D341Med (cell line): ENCODE data around the gene EPN2.

Experiments used
- DNase-seq: peaks from one replicate; pipeline ENCODE4 v3.0.0; 2012; ENCODE audit warnings: low spot score

EPN2 gene

DNA sequence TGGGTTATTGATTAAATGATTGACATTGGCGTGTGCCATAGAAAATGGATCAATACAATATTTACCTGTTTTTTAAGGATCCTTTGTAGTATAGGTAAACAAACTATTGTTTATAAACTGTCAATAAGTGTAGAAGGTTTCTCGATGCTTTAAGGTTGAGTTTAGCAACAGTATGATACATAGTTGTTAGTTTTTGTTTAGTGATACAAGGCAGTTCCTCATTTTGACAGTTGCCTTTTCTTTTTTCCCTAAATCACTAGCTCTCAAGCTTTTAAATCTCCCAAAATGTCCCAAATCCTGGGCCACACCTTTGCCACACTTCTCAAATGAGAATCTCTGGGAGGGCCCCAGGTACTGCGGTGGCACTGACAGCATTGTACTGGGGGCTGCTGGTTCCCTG, 57.3 kb downstream of the EPN2 start:
- DNase-seq, result no peak

DNA sequence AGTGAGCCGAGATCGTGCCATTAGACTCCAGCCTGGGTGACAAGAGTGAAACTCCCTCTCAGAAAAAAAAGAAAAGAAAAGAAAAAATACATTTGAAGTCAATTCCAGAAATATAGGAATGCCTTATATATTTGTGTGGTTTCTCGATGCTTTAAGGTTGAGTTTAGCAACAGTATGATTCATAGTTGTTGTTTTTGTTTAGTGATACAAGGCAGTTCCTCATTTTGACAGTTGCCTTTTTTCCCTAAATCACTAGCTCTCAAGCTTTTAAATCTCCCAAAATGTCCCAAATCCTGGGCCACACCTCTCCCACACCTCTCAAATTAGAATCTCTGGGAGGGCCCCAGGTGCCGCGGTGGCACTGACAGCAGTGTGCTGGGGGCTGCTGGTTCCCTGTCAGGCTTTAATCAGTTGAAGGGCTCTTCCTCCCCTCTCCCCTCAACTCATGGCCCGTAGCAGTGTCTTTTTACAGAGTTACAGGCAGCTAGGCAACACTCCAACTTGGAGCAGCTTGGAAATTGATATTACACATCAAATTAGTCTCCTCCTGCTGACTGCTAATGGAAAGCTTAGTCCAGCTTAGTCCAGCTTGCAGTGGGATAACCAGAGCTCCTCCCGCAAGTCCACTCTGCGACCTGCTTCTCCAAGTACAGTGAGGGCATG, 58.4 kb downstream of the EPN2 start:
- DNase-seq, result no peak

DNA sequence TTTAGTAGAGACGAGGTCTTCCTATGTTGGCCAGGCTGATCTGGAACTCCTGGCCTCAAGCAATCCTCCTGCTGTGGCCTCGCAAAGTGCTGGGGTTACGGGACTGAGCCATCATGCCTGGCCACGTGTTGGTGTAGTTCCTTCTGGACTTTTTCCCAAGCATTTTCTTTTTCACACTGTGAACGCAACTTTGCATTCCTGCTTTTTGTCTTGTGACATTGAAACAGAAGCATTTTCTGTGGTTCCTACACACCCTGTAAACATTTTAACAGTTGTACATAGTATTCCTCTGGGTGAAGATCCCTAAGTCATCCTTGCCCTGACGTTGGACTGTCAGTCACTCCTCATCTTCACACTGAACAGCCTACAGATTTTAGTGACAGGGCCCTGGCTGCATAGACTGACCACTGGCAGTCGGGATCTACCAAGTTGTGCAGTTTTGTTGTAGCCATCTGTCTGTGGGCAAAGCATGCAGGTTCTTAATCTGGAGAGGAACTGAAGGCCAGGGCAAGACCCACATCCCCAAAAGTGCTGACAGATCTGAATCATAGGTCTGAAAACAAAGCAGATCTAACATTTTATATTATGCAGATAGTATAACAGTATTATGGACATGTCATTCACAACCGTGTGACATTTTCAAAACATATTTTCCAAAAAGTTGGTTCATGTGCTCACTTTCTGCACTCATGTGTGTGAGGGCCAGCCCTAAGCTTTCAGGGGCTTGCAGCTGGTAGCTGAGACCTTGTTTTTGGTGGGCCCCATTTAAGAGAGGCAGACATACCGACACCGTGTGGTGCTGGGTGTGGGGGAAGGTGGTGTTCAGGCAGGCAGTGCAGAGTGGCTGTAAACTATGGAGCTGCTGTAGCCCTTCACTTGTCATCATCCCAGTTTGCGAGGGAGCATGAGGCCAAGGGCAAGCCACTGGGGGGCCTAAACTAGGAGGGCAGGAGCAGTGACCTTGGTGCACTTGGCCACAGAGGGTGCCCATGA, 59.9 kb downstream of the EPN2 start:
- DNase-seq, result no peak

DNA sequence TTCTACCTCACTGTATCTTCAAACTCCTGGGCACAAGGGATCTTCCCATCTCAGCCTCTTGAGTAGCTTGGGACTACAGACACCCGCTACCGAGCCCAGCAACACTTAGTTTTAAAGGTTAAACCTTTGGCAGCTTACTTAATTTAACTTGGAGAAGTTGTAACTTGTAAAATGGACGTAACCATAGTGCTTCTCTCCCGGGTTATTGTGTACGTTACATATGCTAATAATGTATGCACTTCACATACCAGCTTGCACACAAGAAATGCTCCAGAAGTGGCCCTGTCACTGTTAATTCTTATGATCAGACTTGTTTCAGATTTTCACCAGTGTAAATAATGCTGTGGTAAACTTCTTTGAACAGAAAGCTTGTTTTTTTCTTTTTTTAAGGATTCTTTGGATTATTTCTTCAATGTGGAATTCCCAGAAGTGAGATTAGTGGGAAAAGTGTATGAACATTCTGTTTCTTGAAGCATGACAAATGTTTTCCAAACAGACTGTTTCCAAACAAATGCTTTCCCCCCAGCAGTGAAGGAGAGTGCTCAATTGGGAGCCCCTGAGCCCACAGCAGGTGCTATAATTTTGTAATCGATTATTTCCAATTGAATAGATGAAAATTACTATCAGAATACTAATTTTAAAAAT, 61.5 kb downstream of the EPN2 start:
- no peak for DNase-seq

DNA sequence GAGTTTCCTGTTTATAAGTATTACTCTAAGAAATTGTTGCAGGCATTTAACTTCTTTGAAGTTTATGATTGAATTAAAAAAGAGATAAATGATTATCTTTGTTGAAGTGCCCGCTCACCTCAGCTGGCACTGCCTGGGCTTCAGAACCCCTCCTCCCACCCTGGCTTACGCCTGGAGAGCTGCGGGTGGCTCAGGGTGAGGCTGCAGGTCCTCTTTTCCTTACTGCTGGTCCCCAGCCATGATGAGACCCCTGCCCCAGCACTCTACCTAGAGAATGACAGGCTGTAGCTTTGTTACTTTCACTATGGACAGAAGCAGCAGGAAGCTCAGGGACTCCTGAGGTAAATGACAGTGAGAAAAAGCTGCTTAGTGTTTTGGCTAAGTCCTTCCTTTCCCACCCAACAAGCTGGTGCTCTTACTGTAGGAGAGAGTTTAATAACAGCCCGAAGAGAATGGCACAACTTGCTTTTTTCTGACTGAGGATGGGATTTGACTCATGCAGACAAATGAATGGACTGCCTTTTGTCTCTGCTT, 62.1 kb downstream of the EPN2 start:
- no peak for DNase-seq

DNA sequence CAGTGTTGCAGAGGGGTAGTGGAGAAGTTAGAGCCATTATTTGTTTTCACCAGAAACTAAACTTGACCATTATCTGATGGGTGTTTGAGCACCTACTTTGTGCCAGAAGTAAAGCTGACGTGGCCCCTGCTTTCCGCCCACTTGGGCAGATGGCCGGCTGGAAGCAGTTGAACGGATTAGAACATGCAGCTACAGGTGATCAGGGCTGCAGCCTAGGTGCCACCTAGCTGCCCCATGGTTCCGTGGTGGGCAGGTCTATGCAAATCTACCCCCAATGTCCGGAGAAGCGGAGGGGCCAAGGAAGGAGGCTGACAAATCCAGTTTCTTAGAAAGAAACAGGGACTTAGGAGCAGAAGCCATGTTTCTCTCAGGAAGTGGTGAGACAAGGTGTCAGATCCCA, 62.7 kb downstream of the EPN2 start:
- no peak for DNase-seq

DNA sequence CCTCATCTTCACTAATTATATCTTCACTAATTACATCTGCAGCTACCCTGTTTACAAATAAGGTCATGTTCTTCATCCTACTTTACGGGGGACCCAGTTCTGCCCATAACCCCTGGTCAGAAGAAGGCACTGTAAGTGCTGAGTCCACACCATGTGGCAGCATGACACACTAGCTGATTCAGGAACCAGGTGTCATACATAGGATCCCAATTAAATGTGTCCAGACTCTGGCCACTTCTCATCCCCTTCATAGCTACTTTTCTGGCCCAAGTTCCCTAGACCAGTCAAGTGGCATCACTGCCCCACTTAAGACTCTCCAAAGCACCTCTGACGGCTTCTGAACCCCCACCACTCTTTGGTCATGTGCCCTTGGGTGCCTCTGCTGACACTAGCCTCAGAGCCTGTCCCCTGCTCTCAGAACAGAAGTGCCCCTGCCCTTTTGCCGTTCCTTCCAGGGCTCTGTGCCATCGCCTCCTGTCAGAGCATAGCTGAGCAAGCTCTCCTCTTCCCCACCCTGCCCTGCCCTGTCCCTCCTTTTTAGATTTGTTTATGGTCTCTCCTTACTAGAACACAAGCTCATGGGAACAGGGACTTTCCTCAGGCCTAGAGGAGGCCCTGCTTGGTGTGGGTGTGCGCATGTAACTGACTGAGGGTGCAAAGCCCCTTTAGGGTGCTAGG, 64.2 kb downstream of the EPN2 start:
- no peak for DNase-seq

DNA sequence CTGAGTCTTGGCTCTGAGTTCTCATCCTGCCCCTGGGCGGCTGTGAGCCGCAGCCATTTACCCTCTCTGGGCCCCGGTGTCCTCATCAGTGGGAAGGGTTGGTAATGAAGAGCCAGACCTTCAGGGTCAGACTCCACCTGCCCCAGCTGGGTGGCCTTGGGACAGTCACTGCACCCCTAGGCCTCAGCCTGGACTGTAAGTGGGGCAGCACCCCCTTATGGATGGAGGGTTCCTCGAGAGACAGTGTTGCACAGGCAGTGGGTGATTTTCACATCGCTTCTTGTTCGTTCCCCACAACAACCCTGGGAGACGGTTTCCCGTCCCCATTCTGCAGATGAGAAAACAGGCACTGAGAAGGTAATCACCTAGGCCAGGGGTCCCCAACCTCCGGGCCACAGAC, 64.8 kb downstream of the EPN2 start:
- no peak for DNase-seq

DNA sequence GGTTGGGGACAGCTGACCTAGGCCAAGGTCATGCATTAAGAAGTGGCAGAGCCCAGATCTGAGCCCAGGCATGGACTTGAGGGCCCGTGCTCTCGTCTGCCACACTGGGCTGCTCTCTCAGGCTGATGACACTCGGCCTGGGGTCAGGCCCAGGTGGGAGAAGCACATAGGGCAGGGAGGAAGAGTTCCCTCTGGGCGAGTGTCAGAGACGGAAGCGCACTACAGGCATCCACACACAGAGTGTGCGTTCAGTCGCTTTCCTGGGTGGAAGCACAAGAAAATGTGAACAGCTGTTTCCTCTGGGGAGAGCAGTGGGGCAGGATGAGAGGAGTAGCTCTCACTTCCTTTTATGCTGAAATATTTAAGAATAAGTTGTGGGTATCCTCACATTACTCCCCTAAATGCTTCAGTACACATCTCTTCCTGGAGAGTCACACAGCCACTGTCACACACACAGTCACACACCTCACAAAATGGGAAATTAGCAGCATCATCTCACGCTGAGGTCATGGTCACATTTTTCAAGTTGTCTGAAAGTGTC, 65.7 kb downstream of the EPN2 start:
- DNase-seq, result no peak

DNA sequence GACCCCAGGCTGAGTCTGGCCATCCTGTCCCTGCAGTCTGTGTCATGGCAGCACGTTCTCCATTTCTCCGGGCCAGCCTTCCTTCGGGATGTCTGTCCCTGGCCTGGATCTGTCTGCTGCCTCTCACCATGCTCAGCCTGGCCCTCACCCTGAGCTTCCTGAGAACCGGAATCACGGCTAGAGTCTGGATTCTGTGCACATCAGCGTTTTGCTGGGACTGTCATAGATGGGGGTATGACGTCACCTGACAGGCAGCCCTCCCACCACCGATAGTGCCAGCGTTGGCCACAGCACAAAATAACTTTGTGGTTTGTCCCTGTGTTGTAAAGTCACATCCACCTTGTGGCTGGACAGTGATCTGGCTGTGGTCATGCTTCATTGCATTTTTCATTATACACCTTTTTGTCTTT, 66.2 kb downstream of the EPN2 start:
- no peak for DNase-seq

DNA sequence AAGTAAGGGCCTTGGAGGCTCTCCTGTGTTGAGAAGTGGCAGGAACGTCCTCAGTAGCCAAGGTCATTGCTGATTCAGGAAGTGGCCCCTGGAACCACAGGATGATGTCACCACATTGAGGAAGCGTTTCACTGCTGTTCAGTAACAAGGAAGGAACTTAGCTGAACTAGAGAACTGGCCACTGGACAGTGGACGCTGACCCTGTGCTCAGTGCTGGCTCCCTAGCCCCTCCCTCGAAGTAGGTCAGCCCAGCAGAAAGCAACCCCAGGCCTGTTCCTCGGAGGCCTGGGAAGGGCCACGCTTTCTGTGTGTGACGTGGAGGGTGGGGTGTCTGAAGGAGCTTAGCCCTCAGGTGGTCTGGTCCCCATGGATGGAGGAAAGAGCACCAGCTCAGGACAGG, 67.0 kb downstream of the EPN2 start:
- DNase-seq, result no peak

DNA sequence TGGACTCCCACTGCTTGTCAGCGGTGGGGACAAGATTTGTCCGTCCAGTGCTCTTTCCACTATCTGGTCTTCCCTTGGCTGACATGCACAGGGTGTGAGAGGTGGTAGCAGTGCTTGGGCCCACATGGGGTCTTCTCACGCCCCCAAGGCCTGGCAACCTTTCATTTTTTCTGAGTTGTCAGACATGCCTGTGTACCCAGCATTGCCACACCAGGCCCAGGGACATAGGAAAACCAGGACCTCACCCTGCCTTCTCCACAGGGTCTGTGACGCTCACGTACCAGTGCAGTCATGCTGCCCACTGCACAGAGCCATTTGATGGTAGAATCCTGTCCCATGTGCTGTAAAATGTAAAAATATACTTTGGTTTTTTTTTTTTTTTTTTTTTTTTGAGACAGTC, 67.6 kb downstream of the EPN2 start:
- DNase-seq, result no peak

DNA sequence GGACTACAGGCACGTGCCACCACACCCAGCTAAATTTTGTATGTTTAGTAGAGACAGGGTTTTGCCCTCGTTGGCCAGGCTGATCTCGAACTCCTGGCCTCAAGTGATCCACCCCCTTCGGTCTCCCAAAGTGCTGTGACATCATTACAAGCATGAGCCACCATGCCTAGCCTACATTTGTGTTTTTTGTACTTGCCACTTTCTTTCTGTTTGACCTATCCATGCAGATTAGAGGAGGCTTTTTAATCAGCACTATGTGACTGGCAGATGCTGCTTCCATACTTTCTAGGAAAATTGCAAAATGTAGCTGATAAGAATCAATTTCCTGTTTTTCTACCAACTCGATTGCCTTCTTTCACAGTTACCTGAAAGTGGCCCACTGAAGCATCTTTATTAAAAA, 68.1 kb downstream of the EPN2 start:
- no peak for DNase-seq

DNA sequence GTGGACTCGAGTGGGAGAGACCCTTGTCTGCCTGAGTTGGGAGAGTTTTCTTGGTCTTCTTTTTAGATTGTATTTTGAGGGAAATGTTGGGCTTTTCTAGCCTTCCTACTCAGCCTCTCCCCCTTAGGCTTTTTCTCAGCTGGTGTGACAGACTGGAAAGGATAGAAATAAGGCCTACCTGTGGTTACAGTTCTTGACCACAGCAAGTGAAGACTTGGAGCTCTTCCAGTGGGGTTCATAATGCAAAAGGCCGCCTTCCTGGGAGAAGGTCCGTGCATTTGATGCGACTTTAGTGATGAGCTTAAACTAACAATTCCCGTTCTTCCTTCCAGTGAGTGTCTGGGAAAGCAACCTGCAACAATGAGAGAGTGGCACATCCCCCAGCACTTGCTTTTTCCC, 68.6 kb downstream of the EPN2 start:
- DNase-seq, result no peak

DNA sequence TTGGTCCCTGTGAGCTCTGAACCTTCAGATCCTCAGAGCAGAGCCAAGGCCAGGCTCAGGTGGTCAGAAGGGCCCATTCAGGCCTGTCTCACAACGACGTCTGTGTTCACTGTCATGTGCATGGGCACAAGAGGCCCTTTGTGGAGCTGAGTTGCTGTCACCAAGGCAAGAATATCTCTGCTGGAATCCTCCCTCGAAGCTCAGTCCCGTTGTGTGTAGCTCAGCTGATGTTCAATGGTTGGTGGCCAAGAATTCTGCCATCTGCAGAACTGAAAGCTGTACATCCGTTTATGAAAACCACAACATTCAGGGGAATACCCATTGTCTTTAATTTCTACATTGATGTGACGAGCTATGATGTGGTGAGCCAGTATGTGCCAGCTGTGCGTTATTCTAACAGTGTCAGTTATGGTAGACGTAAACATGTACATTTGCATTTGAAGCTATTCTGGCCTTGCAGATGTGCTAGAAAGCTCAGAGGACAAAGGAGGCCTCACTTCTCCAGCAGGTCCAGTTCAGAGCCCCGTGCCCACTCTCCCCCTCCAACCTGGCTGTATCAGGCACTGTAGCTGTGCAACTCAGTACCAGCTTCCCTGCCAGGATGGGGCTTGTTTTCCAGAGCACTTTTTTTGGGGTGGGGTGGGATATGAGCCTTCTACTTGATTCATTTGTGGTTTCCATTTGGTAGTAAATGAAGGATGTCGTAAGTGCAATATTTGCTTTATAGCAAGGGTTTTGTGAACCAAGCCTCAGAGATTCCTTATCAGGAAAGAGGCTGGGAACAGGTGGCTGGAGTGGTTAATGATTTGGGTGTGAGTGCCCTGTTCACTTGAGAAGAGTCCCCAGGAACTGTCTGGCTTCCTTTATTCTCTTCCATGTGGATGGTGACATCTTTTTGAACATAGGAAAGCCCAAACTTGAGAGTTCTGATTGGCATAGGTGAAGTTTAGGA, 69.3 kb downstream of the EPN2 start:
- DNase-seq, result no peak

DNA sequence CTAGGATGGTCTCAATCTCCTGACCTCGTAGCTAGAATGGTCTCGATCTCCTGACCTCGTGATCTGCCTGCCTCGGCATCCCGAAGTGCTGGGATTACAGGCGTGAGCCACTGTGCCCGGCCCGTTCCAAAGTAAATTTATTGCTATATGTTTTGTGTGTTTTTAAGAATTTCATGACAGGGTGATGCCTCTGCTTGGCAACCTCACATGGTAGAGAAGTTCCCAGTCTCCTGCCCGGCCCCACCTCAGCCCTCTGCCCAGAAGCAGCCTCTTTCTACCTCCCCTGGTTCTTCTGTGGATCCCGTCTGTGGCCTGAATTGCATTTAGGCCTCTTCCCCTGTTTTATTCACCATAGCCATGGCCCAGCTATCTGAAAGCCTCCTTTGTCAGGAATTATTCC, 70.4 kb downstream of the EPN2 start:
- DNase-seq, result no peak

DNA sequence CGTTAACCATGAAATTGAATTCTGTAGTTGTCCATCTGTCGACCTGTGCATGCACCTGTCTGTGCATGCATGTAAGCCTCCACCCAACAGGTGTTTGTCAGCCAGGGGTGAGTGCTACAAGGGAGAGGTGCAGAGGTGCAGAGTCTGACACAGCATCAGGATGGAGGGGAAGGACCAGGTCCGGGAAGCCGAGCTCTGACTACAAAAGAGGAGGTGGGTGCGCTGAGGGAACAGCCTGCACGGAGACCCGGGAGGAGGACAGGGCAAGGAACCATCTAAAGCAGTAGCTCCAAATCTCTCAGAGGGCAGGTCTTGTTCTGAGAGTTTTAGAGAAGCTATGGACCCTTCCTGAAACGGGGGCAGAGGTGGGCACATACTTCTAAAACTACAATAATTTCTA, 71.2 kb downstream of the EPN2 start:
- no peak for DNase-seq

DNA sequence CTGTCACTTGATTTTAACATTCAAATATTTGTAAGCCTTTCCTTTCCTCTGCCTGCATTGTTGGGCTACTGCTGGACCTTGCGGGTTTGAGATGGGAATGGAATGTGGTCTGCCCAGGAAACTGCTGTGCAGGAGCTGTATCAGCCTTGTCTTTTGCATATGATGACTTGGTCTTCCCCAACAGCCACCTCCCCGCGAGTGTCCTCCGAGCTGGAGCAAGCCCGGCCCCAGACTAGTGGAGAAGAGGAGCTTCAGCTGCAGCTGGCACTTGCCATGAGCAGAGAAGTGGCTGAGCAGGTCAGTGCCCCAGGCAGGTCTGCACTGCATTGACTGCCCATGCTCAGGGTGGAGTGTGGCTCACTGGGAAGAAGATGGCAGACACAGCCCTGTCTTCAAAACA, 72.5 kb downstream of the EPN2 start:
- no peak for DNase-seq

DNA sequence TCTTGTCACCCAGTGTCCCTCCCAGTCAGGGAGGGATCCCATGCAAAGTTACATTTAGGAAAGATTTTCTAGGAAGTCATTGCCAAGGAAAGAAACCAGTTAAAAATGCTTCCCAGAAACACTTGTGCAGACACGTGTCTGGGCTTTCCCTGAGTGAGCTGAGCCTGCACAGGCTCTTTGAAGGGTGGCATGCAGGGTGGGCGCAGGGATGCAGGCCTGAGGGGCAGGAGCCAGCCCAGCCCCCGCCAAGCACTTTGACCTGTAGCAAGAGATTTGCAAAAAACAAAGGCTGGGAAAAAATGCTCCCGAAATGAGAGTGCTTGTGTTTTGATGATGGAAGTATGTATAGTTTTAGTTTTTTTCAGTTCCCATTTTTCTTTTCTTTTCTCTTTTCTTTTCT, 73.0 kb downstream of the EPN2 start:
- no peak for DNase-seq

DNA sequence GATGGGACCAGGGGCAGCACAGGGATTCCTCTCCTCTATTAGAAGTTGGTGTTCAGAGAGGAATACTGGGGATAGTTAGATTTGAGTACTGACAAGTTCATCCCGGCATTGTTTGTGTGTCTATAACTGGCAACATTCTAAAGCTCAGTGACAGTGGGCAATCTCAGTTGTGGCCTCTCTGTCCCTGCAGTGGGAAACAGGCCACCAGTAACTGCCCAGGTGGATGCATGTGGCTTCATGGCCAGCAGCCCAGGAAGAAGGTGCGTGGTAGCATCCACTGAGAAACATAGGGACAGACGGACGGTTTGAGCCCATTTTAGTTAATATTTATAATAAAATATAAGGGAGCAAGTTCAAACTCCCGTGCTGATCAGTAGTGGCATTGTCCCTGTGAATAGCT, 73.8 kb downstream of the EPN2 start:
- DNase-seq, result no peak
